Endothelial cell (in vitro differentiated cells): ENCODE data around the gene PKD2L1. TPM values are rescaled to one million over a fixed set of nuclear protein-coding genes. Genes with fewer than 3 reads are reported as not detected.

Source experiments
- DNase-seq: peaks from one replicate; pipeline ENCODE4 v3.0.0; 2021; ENCODE audit warnings: low spot score
- H3K27ac Mint-ChIP-seq: one replicate; pipeline ENCODE4 v1.8.0; 2021; ENCODE audit warnings: mixed read lengths, inconsistent platforms; ENCODE audit not compliant: unreplicated experiment
- H3K27me3 Mint-ChIP-seq: one replicate; pipeline ENCODE4 v1.8.0; 2021; ENCODE audit warnings: mild to moderate bottlenecking, moderate library complexity, mixed read lengths, inconsistent platforms; ENCODE audit not compliant: unreplicated experiment
- H3K36me3 Mint-ChIP-seq: one replicate; pipeline ENCODE4 v1.8.0; 2021; ENCODE audit warnings: mild to moderate bottlenecking, low read depth, mixed read lengths, inconsistent platforms; ENCODE audit not compliant: unreplicated experiment
- H3K4me1 Mint-ChIP-seq: one replicate; pipeline ENCODE4 v1.8.0; 2021; ENCODE audit warnings: mild to moderate bottlenecking, mixed read lengths, inconsistent platforms; ENCODE audit not compliant: unreplicated experiment
- H3K4me3 Mint-ChIP-seq: one replicate; pipeline ENCODE4 v1.8.0; 2021; ENCODE audit warnings: mild to moderate bottlenecking, mixed read lengths, inconsistent platforms; ENCODE audit not compliant: unreplicated experiment
- H3K9me3 Mint-ChIP-seq: one replicate; pipeline ENCODE4 v1.8.0; 2021; ENCODE audit warnings: mixed read lengths, inconsistent platforms; ENCODE audit not compliant: unreplicated experiment
- total RNA-seq: library from RNA; stranded (reverse); fragmentation: NEBNext Ultra II Directional; extraction: Animal tissue kit (Norgen Biotek cat#: 25700); gene quantifications from one replicate; pipeline ENCODE4 v1.2.1, GENCODE V29; 2021; ENCODE audit not compliant: unreplicated experiment
- TF ChIP-seq, protein P1 (sequence below): fragments of 200-600 bp; sonication (generic); IDR thresholded peaks from one replicate; pipeline ENCODE4 v1.5.0; 2021; ENCODE audit warnings: antibody characterized with exemption; ENCODE audit not compliant: unreplicated experiment

Gene PKD2L1
- total RNA-seq, 1 donor from 2014 or later, result 0.44 TPM

DNA sequence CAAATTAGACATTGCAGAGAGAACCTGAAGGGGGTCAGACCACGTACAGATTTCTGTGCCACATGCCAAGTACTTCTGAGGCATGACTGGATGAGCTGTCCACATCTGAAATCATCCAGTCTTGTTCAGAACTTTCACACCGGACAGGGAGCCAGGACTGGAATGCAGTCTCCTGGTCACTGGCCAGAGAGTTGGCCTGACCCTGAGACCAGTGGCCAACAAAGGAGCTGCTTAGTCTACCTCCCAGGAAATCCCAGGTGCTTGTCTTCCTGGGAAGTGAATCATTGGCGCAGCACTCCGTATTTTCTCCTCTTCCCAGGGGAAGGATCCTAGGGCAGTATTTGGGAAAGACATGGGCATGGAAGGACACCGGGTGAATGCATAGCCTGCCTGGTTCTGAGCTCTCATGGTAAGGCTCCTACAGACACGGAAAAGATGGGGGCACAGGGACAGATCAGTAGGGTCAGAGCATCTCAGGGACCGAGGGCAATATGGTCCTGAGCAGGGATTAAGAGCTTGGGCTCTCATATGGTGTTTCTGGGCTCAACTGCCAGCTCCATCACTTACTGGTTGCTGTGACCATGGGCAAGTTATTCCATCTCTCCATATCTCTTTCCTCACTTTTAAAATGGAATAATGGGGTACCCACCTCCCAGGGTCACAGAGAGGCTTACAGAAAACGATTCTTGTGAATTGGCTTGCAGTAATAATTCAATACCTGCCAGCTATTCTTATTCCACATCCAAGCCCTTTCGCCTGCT is 15.7 kb upstream of the PKD2L1 start:
- Mint-ChIP-seq H3K4me1 (peaks cover 67% of the 10 kb centered on the region), H3K27ac (peak overlapping the region; percentile 42), H3K4me3 (peak overlapping the region; percentile 86), H3K36me3 (peaks cover 31% of the 10 kb centered on the region), H3K9me3 (no peaks in the 10 kb centered on the region), H3K27me3 (peaks cover 14% of the 10 kb centered on the region)
- DNase-seq, result no peak
- TF ChIP-seq, protein P1, sequence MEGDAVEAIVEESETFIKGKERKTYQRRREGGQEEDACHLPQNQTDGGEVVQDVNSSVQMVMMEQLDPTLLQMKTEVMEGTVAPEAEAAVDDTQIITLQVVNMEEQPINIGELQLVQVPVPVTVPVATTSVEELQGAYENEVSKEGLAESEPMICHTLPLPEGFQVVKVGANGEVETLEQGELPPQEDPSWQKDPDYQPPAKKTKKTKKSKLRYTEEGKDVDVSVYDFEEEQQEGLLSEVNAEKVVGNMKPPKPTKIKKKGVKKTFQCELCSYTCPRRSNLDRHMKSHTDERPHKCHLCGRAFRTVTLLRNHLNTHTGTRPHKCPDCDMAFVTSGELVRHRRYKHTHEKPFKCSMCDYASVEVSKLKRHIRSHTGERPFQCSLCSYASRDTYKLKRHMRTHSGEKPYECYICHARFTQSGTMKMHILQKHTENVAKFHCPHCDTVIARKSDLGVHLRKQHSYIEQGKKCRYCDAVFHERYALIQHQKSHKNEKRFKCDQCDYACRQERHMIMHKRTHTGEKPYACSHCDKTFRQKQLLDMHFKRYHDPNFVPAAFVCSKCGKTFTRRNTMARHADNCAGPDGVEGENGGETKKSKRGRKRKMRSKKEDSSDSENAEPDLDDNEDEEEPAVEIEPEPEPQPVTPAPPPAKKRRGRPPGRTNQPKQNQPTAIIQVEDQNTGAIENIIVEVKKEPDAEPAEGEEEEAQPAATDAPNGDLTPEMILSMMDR, result no peak

DNA sequence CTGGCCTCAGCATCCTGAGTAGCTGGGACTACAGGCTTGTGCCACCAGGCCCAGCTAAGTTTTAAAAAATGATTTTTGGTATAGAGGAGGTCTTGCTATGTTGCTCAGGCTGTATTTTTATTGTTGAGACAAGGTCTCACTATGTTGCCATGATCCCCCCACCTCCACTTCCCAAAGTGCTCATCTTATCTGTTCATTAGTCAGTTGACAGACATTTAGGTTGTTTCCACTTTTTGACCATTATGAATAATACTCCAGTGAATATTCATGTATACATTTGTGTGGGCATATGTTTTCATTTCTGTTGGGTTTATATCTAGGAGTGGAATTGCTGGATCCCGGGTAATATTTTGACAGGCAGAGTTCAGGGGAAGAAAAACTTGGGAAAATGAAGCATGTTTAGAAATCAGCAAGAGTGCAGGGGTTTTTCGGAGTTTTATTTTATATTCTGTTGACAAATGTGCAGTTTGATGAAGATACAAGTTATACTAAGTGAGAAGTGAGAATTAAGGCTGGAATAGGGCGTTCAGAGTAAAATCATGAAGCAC is 14.3 kb upstream of the PKD2L1 start:
- DNase-seq, result no peak
- peak overlapping the region; percentile 5 for H3K27ac Mint-ChIP-seq
- H3K27me3 Mint-ChIP-seq, result peaks cover 14% of the 10 kb centered on the region
- peaks cover 53% of the 10 kb centered on the region for H3K4me1 Mint-ChIP-seq
- no peaks in the 10 kb centered on the region for H3K9me3 Mint-ChIP-seq
- H3K4me3 Mint-ChIP-seq, result no peak overlapping the region
- peaks cover 20% of the 10 kb centered on the region for H3K36me3 Mint-ChIP-seq
- TF ChIP-seq, protein P1, result no peak

DNA sequence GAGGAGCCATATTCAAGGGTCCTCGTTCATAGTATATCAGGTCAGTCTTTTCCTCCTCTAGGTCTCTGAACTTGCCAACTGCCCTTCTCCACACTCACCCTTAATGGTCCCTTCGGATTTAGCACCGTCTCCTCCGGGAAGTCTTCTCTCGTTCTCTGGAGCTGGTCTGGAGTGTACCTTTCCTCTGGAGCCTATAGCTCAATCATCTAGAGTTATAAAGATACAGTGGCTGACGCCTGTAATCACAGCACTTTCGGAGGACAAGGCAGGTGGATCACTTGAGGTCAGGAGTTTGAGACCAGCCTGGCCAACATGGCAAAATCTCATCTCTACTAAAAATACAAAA is 12.6 kb upstream of the PKD2L1 start:
- H3K4me1 Mint-ChIP-seq, result peaks cover 37% of the 10 kb centered on the region

DNA sequence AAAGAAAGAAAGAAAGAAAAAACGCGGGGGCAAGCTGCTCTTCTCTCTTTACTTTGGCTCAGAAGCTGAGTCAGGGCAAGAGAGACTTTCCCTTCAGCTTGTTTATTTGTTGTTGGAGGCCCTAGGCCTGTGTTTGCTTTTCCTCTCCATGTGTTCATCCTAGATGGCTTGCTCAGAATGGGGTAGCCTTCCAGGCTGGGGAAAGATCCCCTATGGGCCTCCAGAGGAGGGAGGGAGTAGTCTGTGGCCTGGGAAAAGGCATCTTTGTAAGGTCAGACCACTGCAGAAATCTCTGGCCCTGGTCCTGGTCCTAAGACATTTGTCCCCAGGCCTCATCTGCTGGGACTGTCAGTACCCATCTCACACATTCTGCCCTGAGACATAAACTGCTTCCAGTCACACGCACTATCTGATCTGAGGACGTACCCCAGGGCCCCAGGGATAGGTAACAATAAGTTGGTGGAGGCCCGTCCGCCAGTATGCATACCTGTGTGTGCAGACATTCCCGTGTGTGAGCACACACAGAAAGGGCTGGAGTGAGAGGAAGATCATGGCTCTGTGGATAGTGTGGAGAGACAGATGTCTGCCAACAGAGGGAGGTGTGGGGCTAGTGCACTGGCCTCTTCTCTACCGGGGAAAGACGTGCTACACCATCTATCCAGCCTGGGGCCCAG is 12.1 kb upstream of the PKD2L1 start:
- no peaks in the 10 kb centered on the region for H3K9me3 Mint-ChIP-seq
- peaks cover 8% of the 10 kb centered on the region for H3K27me3 Mint-ChIP-seq
- peak; percentile 63 for DNase-seq
- H3K36me3 Mint-ChIP-seq, result peaks cover 3% of the 10 kb centered on the region
- H3K4me1 Mint-ChIP-seq, result peaks cover 35% of the 10 kb centered on the region
- no peak overlapping the region for H3K27ac Mint-ChIP-seq
- H3K4me3 Mint-ChIP-seq, result no peak overlapping the region
- TF ChIP-seq, protein P1, result no peak

More for the DNA sequence above, 12.6 kb upstream of the PKD2L1 start:
- Mint-ChIP-seq H3K4me3 (no peak overlapping the region), H3K27ac (no peak overlapping the region), H3K9me3 (no peaks in the 10 kb centered on the region), H3K36me3 (peaks cover 3% of the 10 kb centered on the region), H3K27me3 (peaks cover 11% of the 10 kb centered on the region)
- DNase-seq, result no peak
- TF ChIP-seq, protein P1, result no peak
